ENCODE results near the gene ZNF823. TPM values are rescaled to one million over a fixed set of nuclear protein-coding genes. Genes with fewer than 3 reads are reported as not detected.

The ZNF823 gene
- total and polyA plus RNA-seq, 2 of the 13 experiments (the other 11 are each of a cell fraction or from before 2014, with no cell fraction given) = 5.7 to 11.7 TPM

- TF ChIP-seq, protein P1, sequence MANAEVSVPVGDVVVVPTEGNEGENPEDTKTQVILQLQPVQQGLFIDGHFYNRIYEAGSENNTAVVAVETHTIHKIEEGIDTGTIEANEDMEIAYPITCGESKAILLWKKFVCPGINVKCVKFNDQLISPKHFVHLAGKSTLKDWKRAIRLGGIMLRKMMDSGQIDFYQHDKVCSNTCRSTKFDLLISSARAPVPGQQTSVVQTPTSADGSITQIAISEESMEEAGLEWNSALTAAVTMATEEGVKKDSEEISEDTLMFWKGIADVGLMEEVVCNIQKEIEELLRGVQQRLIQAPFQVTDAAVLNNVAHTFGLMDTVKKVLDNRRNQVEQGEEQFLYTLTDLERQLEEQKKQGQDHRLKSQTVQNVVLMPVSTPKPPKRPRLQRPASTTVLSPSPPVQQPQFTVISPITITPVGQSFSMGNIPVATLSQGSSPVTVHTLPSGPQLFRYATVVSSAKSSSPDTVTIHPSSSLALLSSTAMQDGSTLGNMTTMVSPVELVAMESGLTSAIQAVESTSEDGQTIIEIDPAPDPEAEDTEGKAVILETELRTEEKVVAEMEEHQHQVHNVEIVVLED (CRISPR knock-in tag; IDR thresholded peaks at IDR 0.05; ENCODE audit: borderline replicate concordance) = no peak
- TF ChIP-seq, protein P2, sequence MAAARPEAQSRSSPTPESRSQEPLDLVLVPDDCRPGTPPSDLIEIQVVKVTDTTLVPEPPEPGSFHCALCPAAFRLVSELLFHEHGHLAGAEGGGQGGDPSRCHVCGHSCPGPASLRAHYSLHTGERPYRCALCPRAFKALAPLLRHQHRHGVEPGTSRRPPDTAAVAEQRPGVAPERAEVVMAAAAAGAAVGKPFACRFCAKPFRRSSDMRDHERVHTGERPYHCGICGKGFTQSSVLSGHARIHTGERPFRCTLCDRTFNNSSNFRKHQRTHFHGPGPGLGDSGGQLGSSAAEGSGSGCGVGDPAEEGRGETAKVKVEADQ (CRISPR knock-in tag; IDR thresholded peaks at IDR 0.05; ENCODE audit: borderline replicate concordance) = no peak
- TF ChIP-seq ZNF839 (CRISPR knock-in tag; IDR thresholded peaks at IDR 0.05; ENCODE audit: borderline replicate concordance) = no peak
- TF ChIP-seq THAP11 (CRISPR knock-in tag; IDR thresholded peaks at IDR 0.05) = peak; percentile 25; the same call in 1 of the 2 replicates
- TF ChIP-seq NFRKB (IDR thresholded peaks at IDR 0.05) = no peak
- no peak for TF ChIP-seq KLF9 (CRISPR knock-in tag; IDR thresholded peaks at IDR 0.05; ENCODE audit: low read depth)
- TF ChIP-seq SRF (IDR thresholded peaks at IDR 0.05; ENCODE audit: low read depth, low read length) = peak; percentile 80
- TF ChIP-seq GFI1 (CRISPR knock-in tag; IDR thresholded peaks at IDR 0.05; ENCODE audit: borderline replicate concordance) = no peak
- TF ChIP-seq, protein P3, sequence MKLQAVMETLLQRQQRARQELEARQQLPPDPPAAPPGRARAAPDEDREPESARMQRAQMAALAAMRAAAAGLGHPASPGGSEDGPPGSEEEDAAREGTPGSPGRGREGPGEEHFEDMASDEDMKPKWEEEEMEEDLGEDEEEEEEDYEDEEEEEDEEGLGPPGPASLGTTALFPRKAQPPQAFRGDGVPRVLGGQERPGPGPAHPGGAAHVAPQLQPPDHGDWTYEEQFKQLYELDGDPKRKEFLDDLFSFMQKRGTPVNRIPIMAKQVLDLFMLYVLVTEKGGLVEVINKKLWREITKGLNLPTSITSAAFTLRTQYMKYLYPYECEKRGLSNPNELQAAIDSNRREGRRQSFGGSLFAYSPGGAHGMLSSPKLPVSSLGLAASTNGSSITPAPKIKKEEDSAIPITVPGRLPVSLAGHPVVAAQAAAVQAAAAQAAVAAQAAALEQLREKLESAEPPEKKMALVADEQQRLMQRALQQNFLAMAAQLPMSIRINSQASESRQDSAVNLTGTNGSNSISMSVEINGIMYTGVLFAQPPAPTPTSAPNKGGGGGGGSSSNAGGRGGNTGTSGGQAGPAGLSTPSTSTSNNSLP (IDR thresholded peaks at IDR 0.05; ENCODE audit: low read depth, low read length) = 0 out of 2 replicates have a peak, but pooled peaks have one; percentile 29
- TF ChIP-seq TAF15 (IDR thresholded peaks at IDR 0.05; ENCODE audit: low read depth, low read length, poor library complexity, severe bottlenecking) = no peak
- TF ChIP-seq ERF (CRISPR knock-in tag; IDR thresholded peaks at IDR 0.05) = 0 out of 2 replicates have a peak, but pooled peaks have one; percentile 29
- TF ChIP-seq HNF4A (CRISPR knock-in tag; IDR thresholded peaks at IDR 0.05) = 0 out of 2 replicates have a peak, but pooled peaks have one; percentile 24
- TF ChIP-seq TGIF2 (CRISPR knock-in tag; IDR thresholded peaks at IDR 0.05) = 0 out of 2 replicates have a peak, but pooled peaks have one; percentile 17
- no peak for TF ChIP-seq ZNF142 (CRISPR knock-in tag; IDR thresholded peaks at IDR 0.05)
- no peak for TF ChIP-seq REPIN1 (CRISPR knock-in tag; IDR thresholded peaks at IDR 0.05; ENCODE audit: borderline replicate concordance, low read depth)
- TF ChIP-seq KAT8 (CRISPR knock-in tag; IDR thresholded peaks at IDR 0.05) = peak; percentile 45; the same call in 1 of the 2 replicates
- no peak for TF ChIP-seq KDM6A (CRISPR knock-in tag; IDR thresholded peaks at IDR 0.05; ENCODE audit: low read depth)
- peak; percentile 87 for TF ChIP-seq DRAP1 (CRISPR knock-in tag; IDR thresholded peaks at IDR 0.05)
Observed at GRCh38 chr19:11693505-11694499, 44.9 kb downstream of the ZNF823 start (continued).
